Astrocyte (in vitro differentiated cells and primary cell): ENCODE results near the gene RIMS4. TPM values are rescaled to one million over a fixed set of nuclear protein-coding genes. Genes with fewer than 3 reads are reported as not detected.

Source experiments
- DNase-seq: peaks from one replicate; pipeline ENCODE4 v3.0.0-alpha.2; 2010; ENCODE audit warnings: low read depth
- FAIRE-seq: peaks from 2 replicates; lab custom pipeline; 2011; peaks lifted over from hg19 to GRCh38; lab: Jason Lieb, UNC
- H2AFZ ChIP-seq: 2 replicates; pipeline ENCODE4 v1.6.0; 2012; ENCODE audit warnings: low read depth, low read length, inconsistent platforms
- H3K27ac ChIP-seq: 2 replicates; pipeline ENCODE4 v1.5.1; 2011; ENCODE audit warnings: low read depth, low read length, inconsistent platforms
- H3K27me3 ChIP-seq: 2 replicates; pipeline ENCODE4 v1.6.0; 2011; ENCODE audit warnings: low read length, inconsistent platforms; ENCODE audit not compliant: insufficient read depth
- H3K36me3 ChIP-seq: 2 replicates; pipeline ENCODE4 v1.5.1; 2011; ENCODE audit warnings: low read length, inconsistent platforms; ENCODE audit not compliant: insufficient read depth
- H3K4me1 ChIP-seq: 2 replicates; pipeline ENCODE4 v1.5.1; 2011; ENCODE audit warnings: low read length, inconsistent platforms; ENCODE audit not compliant: insufficient read depth
- H3K4me2 ChIP-seq: 2 replicates; pipeline ENCODE4 v1.6.0; 2012; ENCODE audit warnings: low read length, inconsistent platforms
- H3K4me3 ChIP-seq: 2 replicates; pipeline ENCODE4 v1.5.1; 2011; ENCODE audit warnings: low read depth, mild to moderate bottlenecking, low read length, inconsistent platforms; ENCODE audit not compliant: insufficient read depth
- H3K79me2 ChIP-seq: 2 replicates; pipeline ENCODE4 v1.6.0; 2012; ENCODE audit warnings: mild to moderate bottlenecking, low read length, inconsistent platforms; ENCODE audit not compliant: insufficient read depth
- H3K9ac ChIP-seq: 2 replicates; pipeline ENCODE4 v1.6.0; 2012; ENCODE audit warnings: mild to moderate bottlenecking, low read length, inconsistent platforms
- H3K9me3 ChIP-seq: 2 replicates; pipeline ENCODE4 v1.5.1; 2012; ENCODE audit warnings: low read depth, mild to moderate bottlenecking, low read length, inconsistent platforms; ENCODE audit not compliant: insufficient read depth
- H4K20me1 ChIP-seq: 2 replicates; pipeline ENCODE4 v1.6.0; 2012; ENCODE audit warnings: low read length, inconsistent platforms; ENCODE audit not compliant: insufficient read depth
- H3K27ac Mint-ChIP-seq: one replicate; pipeline ENCODE4 v1.8.0; 2021; ENCODE audit warnings: mild to moderate bottlenecking, mixed read lengths; ENCODE audit not compliant: unreplicated experiment
- H3K27me3 Mint-ChIP-seq: one replicate; pipeline ENCODE4 v1.8.0; 2021; ENCODE audit warnings: low read depth, mixed read lengths; ENCODE audit not compliant: unreplicated experiment
- H3K36me3 Mint-ChIP-seq: one replicate; pipeline ENCODE4 v1.8.0; 2021; ENCODE audit warnings: low read depth, mixed read lengths; ENCODE audit not compliant: unreplicated experiment
- H3K4me1 Mint-ChIP-seq: one replicate; pipeline ENCODE4 v1.8.0; 2021; ENCODE audit warnings: low read depth, mixed read lengths; ENCODE audit not compliant: unreplicated experiment
- H3K4me3 Mint-ChIP-seq: one replicate; pipeline ENCODE4 v1.8.0; 2021; ENCODE audit warnings: mild to moderate bottlenecking, moderate library complexity, mixed read lengths; ENCODE audit not compliant: unreplicated experiment
- H3K9me3 Mint-ChIP-seq: one replicate; pipeline ENCODE4 v1.8.0; 2021; ENCODE audit warnings: mild to moderate bottlenecking, mixed read lengths; ENCODE audit not compliant: unreplicated experiment
- CTCF ChIP-seq: IDR thresholded peaks from 2 replicates; pipeline ENCODE4 v1.5.1; 2011; ENCODE audit warnings: low read depth, mild to moderate bottlenecking, inconsistent platforms, low read length, moderate library complexity; ENCODE audit not compliant: insufficient read depth
- EZH2 ChIP-seq: IDR thresholded peaks from 2 replicates; pipeline ENCODE4 v1.6.1; 2012; ENCODE audit warnings: mild to moderate bottlenecking, low read length, inconsistent platforms; ENCODE audit not compliant: insufficient read depth
- total RNA-seq: library from RNA; stranded (reverse); gene quantifications from 2 replicates; pipeline ENCODE4 v1.2.1, GENCODE V29; 2021

Gene RIMS4
- total RNA-seq, 1 donor from 2014 or later = 0.48 TPM

GRCh38 chr20:44810061-44810390, 320 bp downstream of the RIMS4 start:
- no peak for FAIRE-seq
- H3K36me3 Mint-ChIP-seq = peaks cover 6% of the 10 kb centered on the region
- H3K9me3 Mint-ChIP-seq = peaks cover 11% of the 10 kb centered on the region
- Histone ChIP-seq H3K4me2 (no peak overlapping the region), H3K9me3 (peaks cover 8% of the 10 kb centered on the region), H3K4me3 (no peak overlapping the region), H3K27me3 (peaks cover 55% of the 10 kb centered on the region), H3K9ac (no peak overlapping the region), H3K36me3 (no peaks in the 10 kb centered on the region), H3K4me1 (no peaks in the 10 kb centered on the region), H4K20me1 (peaks cover 3% of the 10 kb centered on the region), H3K27ac (no peak overlapping the region), H2AFZ (no peak overlapping the region), H3K79me2 (no peaks in the 10 kb centered on the region)
- no peak for DNase-seq
- H3K27me3 Mint-ChIP-seq = peaks cover 67% of the 10 kb centered on the region
- TF ChIP-seq EZH2 (no peak), CTCF (no peak)
- no peaks in the 10 kb centered on the region for H3K4me1 Mint-ChIP-seq
- no peak overlapping the region for H3K4me3 Mint-ChIP-seq
- no peak overlapping the region for H3K27ac Mint-ChIP-seq

GRCh38 chr20:44809380-44810060, 826 bp downstream of the RIMS4 start:
- Histone ChIP-seq H3K4me2 (no peak overlapping the region), H3K9ac (no peak overlapping the region), H4K20me1 (peaks cover 3% of the 10 kb centered on the region), H3K9me3 (peaks cover 8% of the 10 kb centered on the region), H3K27me3 (peaks cover 55% of the 10 kb centered on the region), H2AFZ (no peak overlapping the region), H3K4me3 (no peak overlapping the region), H3K79me2 (no peaks in the 10 kb centered on the region), H3K36me3 (no peaks in the 10 kb centered on the region), H3K4me1 (no peaks in the 10 kb centered on the region), H3K27ac (no peak overlapping the region)
- Mint-ChIP-seq H3K27me3 (peaks cover 72% of the 10 kb centered on the region), H3K36me3 (peaks cover 6% of the 10 kb centered on the region), H3K27ac (no peak overlapping the region), H3K9me3 (peaks cover 11% of the 10 kb centered on the region), H3K4me1 (no peaks in the 10 kb centered on the region), H3K4me3 (peak overlapping the region; percentile 71)
- FAIRE-seq (no peak), DNase-seq (no peak)
- no peak for TF ChIP-seq EZH2
- TF ChIP-seq CTCF = no peak

GRCh38 chr20:44807684-44808056, 2.7 kb downstream of the RIMS4 start:
- TF ChIP-seq CTCF (no peak), EZH2 (no peak)
- H3K4me3 ChIP-seq = no peak overlapping the region
- H4K20me1 ChIP-seq = peaks cover 3% of the 10 kb centered on the region
- DNase-seq = no peak
- H3K27ac Mint-ChIP-seq = no peak overlapping the region
- H3K27ac ChIP-seq = no peak overlapping the region
- no peaks in the 10 kb centered on the region for H3K36me3 ChIP-seq
- H3K4me3 Mint-ChIP-seq = no peak overlapping the region
- no peak for FAIRE-seq
- no peaks in the 10 kb centered on the region for H3K79me2 ChIP-seq
- H2AFZ ChIP-seq = no peak overlapping the region
- H3K9ac ChIP-seq = no peak overlapping the region
- H3K4me2 ChIP-seq = no peak overlapping the region
- peaks cover 83% of the 10 kb centered on the region for H3K27me3 Mint-ChIP-seq
- no peaks in the 10 kb centered on the region for H3K4me1 ChIP-seq
- peaks cover 11% of the 10 kb centered on the region for H3K9me3 Mint-ChIP-seq
- peaks cover 6% of the 10 kb centered on the region for H3K36me3 Mint-ChIP-seq
- H3K27me3 ChIP-seq = peaks cover 65% of the 10 kb centered on the region
- H3K9me3 ChIP-seq = peaks cover 8% of the 10 kb centered on the region
- no peaks in the 10 kb centered on the region for H3K4me1 Mint-ChIP-seq
